Liver (tissue), 9 donors: Measurements from ENCODE around the gene LZIC. TPM values are rescaled to one million over a fixed set of nuclear protein-coding genes. Genes with fewer than 3 reads are reported as not detected.
"Not testable (repeated sequence)": the region's sequence is repeated elsewhere in the genome, so short reads cannot be mapped to it uniquely, and the experiment has no call there.

Experiments used
- DNase-seq: peaks from one replicate; pipeline ENCODE4 v3.0.0-alpha.2; 2017; ENCODE audit warnings: low spot score
- H3K27ac ChIP-seq, 2 donors: one replicate each; pipeline ENCODE4 v1.7.0; 2013; ENCODE audit warnings: inconsistent platforms in 2 of 2, low read length in 2 of 2, control low read depth in 1 of 2, low read depth in 1 of 2, mild to moderate bottlenecking in 1 of 2
- H3K27me3 ChIP-seq, 4 donors: one replicate each; pipeline versions ENCODE4 v1.6.1 to v1.7.0; 2013; ENCODE audit warnings: low read length in 3 of 4, inconsistent platforms in 1 of 4, mild to moderate bottlenecking in 1 of 4, moderate library complexity in 1 of 4; ENCODE audit not compliant: control insufficient read depth in 4 of 4, insufficient read depth in 4 of 4
- H3K36me3 ChIP-seq, 4 donors: one replicate each; pipeline versions ENCODE4 v1.6.1 to v1.7.0; 2013; ENCODE audit warnings: low read length in 3 of 4, mild to moderate bottlenecking in 3 of 4, low read depth in 1 of 4, moderate library complexity in 1 of 4; ENCODE audit not compliant: control insufficient read depth in 4 of 4, insufficient read depth in 3 of 4
- H3K4me1 ChIP-seq, 4 donors: one replicate each; pipeline versions ENCODE4 v1.6.1 to v1.7.0; 2013; ENCODE audit warnings: low read length in 3 of 4, mild to moderate bottlenecking in 3 of 4, moderate library complexity in 1 of 4; ENCODE audit not compliant: control insufficient read depth in 4 of 4, insufficient read depth in 4 of 4
- H3K4me3 ChIP-seq, 3 donors: one replicate each; pipeline versions ENCODE4 v1.6.1 to v1.7.0; 2013; ENCODE audit warnings: low read length in 3 of 3, control low read depth in 1 of 3, low read depth in 1 of 3, mild to moderate bottlenecking in 1 of 3
- H3K9ac ChIP-seq, 2 donors: one replicate each; pipeline ENCODE4 v1.7.0; 2013; ENCODE audit warnings: low read length in 2 of 2, mild to moderate bottlenecking in 2 of 2, moderate library complexity in 2 of 2, control low read depth in 1 of 2, low read depth in 1 of 2
- H3K9me3 ChIP-seq, 4 donors: one replicate each; pipeline versions ENCODE4 v1.6.1 to v1.7.0; 2013; ENCODE audit warnings: low read length in 3 of 4; ENCODE audit not compliant: control insufficient read depth in 4 of 4
- CTCF ChIP-seq: fragments of 150-350 bp; IDR thresholded peaks from 2 replicates; pipeline ENCODE4 v1.5.1; 2017; ENCODE audit warnings: improper control_type of control experiment, low read depth, low read length; ENCODE audit not compliant: missing input control
- FOXA1 ChIP-seq: IDR thresholded peaks from 2 replicates; pipeline ENCODE4 v1.6.1; 2016; ENCODE audit warnings: antibody characterized with exemption
- FOXA2 ChIP-seq: IDR thresholded peaks from 2 replicates; pipeline ENCODE4 v1.6.1; 2016; ENCODE audit warnings: antibody characterized with exemption
- GABPA ChIP-seq, 2 donors: IDR thresholded peaks in 1 of 2; conservative IDR thresholded peaks in 1 of 2; 2 replicates each; pipeline ENCODE4 v1.6.1; 2016; ENCODE audit warnings: antibody characterized with exemption in 2 of 2, mild to moderate bottlenecking in 1 of 2, moderate library complexity in 1 of 2
- HNF4A ChIP-seq, 2 donors: conservative IDR thresholded peaks; 2 replicates each; pipeline ENCODE4 v1.6.1; 2016; ENCODE audit warnings: antibody characterized with exemption in 2 of 2, mild to moderate bottlenecking in 2 of 2
- HNF4G ChIP-seq: IDR thresholded peaks from 2 replicates; pipeline ENCODE4 v1.6.1; 2016; ENCODE audit warnings: antibody characterized with exemption
- JUND ChIP-seq, 2 donors: IDR thresholded peaks; 2 replicates each; pipeline ENCODE4 v1.6.1; 2016; ENCODE audit warnings: antibody characterized with exemption in 2 of 2
- MAX ChIP-seq: IDR thresholded peaks from 2 replicates; pipeline ENCODE4 v1.6.1; 2016; ENCODE audit warnings: antibody characterized with exemption
- NR2F2 ChIP-seq: IDR thresholded peaks from 2 replicates; pipeline ENCODE4 v1.6.1; 2016; ENCODE audit warnings: antibody characterized with exemption
- RAD21 ChIP-seq, 2 donors: IDR thresholded peaks; 2 replicates each; pipeline ENCODE4 v1.6.1; 2016; ENCODE audit warnings: antibody characterized with exemption in 2 of 2, mild to moderate bottlenecking in 2 of 2
- REST ChIP-seq: IDR thresholded peaks from 2 replicates; pipeline ENCODE4 v1.6.1; 2016; ENCODE audit warnings: antibody characterized with exemption, mild to moderate bottlenecking
- RXRA ChIP-seq, 2 donors: IDR thresholded peaks; 2 replicates each; pipeline ENCODE4 v1.6.1; 2017 to 2018; ENCODE audit warnings: antibody characterized with exemption in 2 of 2, mild to moderate bottlenecking in 1 of 2
- SP1 ChIP-seq: IDR thresholded peaks from 2 replicates; pipeline ENCODE4 v1.6.1; 2018; ENCODE audit warnings: antibody characterized with exemption, mild to moderate bottlenecking
- TAF1 ChIP-seq: conservative IDR thresholded peaks from 2 replicates; pipeline ENCODE4 v1.6.1; 2016; ENCODE audit warnings: antibody characterized with exemption, mild to moderate bottlenecking
- YY1 ChIP-seq: IDR thresholded peaks from 2 replicates; pipeline ENCODE4 v1.6.1; 2016; ENCODE audit warnings: antibody characterized with exemption, mild to moderate bottlenecking
- ZBTB33 ChIP-seq: IDR thresholded peaks from 2 replicates; pipeline ENCODE4 v1.6.1; 2016; ENCODE audit warnings: antibody characterized with exemption
- WGBS: extraction: QIAGEN DNeasy Blood & Tissue Kit; methylation state at CpG from one replicate; pipeline ENCODE4 v1.1.7; 2013; 5-methylcytosine and 5-hydroxymethylcytosine counted together
- polyA plus RNA-seq, 2 donors: library from polyadenylated mRNA; stranded (reverse) in 1 of 2; unstranded in 1 of 2; fragments of 200-250 nt in 1 of 2; fragments of >200 nt in 1 of 2; fragmentation: Nextera tagmentation in 1 of 2; extraction: Ambion mirVana in 1 of 2; gene quantifications; one replicate each; pipeline versions ENCODE4 v1.2.1 to v1.2.3, GENCODE V29; 2013 to 2015
- total RNA-seq, 2 donors: library from RNA; depleted of rRNA; stranded (reverse); fragments of >200 nt; gene quantifications; one replicate each; pipeline ENCODE4 v1.2.3, GENCODE V29; 2014
- TF ChIP-seq, protein P1 (sequence below): IDR thresholded peaks from 2 replicates; pipeline ENCODE4 v1.6.1; 2016; ENCODE audit warnings: antibody characterized with exemption
- donor health status: healthy.
- donor health status: healthy.
- donor health status: healthy.
- donor health status: healthy.
- donor health status: healthy.

Gene LZIC
- total and polyA plus RNA-seq, 4 donors = 10.8 to 22.6 (median 13.8) TPM

- Histone ChIP-seq H3K4me1 (no peaks in the 10 kb centered on the region), H3K9me3 (no peaks in the 10 kb centered on the region), H3K27me3 (no peaks in the 10 kb centered on the region), H3K27ac (no peak overlapping the region), H3K4me3 (no peak overlapping the region), H3K36me3 (no peaks in the 10 kb centered on the region), H3K9ac (no peak overlapping the region)
- 93% methylated on average over 5 of the region's 5 CpGs for WGBS
- DNase-seq = no peak
- TF ChIP-seq FOXA2 (no peak), NR2F2 (no peak), RXRA (IDR thresholded peaks at IDR 0.05) (no peak)
Measured at GRCh38 chr1:9920606-9921005, 22.6 kb downstream of the LZIC start.

DNA sequence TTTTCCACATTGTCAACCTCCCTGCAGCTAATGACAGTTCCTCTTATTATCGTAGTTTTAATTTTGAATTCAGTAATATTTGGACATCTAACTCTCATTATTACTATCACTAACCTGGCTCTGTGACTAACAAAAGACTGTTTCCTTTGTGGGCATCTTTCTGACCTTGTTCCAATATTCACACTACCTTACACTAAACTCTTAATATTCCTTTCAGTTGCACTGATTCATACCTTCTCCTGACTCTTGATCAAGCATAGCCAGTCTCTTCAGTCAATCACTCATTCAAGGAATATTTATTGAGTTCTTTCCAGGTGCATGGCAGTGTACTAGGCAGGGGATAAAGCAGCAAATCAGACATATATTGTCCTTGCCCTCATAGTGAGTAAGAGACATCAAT lies 25.3 kb downstream of the LZIC start:
- no peaks in the 10 kb centered on the region for H3K9me3 ChIP-seq
- H3K4me1 ChIP-seq = peaks cover 0 to 6% (median 4%) of the 10 kb centered on the region in 4 donors
- 82% methylated on average over 1 of the region's 1 CpG for WGBS
- no peaks in the 10 kb centered on the region for H3K27me3 ChIP-seq
- H3K4me3 ChIP-seq = no peak overlapping the region
- H3K36me3 ChIP-seq = no peaks in the 10 kb centered on the region
- no peak for DNase-seq
- no peak overlapping the region for H3K9ac ChIP-seq
- TF ChIP-seq RAD21 (IDR thresholded peaks at IDR 0.05) (no peak), HNF4G (no peak), GABPA (IDR thresholded peaks at IDR 0.05 in 1 of 2, conservative IDR thresholded peaks at IDR 0.05 in 1 of 2) (no peak), ZBTB33 (no peak), HNF4A (conservative IDR thresholded peaks at IDR 0.05) (no peak)
- TF ChIP-seq, protein P1, sequence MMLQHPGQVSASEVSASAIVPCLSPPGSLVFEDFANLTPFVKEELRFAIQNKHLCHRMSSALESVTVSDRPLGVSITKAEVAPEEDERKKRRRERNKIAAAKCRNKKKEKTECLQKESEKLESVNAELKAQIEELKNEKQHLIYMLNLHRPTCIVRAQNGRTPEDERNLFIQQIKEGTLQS = no peak
- H3K27ac ChIP-seq = no peak overlapping the region

DNA sequence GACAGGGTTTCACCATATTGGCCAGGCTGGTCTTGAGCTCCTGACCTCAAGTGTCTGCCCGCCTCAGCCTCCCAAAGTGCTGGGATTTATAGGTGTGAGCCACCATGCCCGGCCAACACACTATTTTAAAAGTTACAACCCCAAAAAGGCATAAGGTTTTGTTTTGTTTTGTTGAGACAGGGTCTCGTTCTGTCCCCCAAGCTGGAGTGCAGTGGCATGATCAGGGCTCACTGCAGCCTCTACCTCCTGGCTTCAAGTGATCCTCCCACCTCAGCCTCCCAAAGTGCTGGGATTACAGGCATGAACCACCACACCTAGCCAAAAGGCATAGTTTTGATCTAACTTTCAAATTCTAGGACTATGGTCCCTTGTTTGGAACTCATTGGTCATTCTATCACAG lies 25.7 kb downstream of the LZIC start:
- H3K4me3 ChIP-seq, H3K9ac ChIP-seq, H3K27me3 ChIP-seq, H3K27ac ChIP-seq, H3K36me3 ChIP-seq, H3K4me1 ChIP-seq, H3K9me3 ChIP-seq, DNase-seq: not testable (repeated sequence)
- WGBS = 94% methylated on average over 3 of the region's 3 CpGs

- Histone ChIP-seq H3K9ac (no peak overlapping the region), H3K4me1 (peaks cover 0 to 12% (median 4%) of the 10 kb centered on the region in 4 donors), H3K9me3 (no peaks in the 10 kb centered on the region), H3K27me3 (no peaks in the 10 kb centered on the region), H3K27ac (no peak overlapping the region), H3K36me3 (no peaks in the 10 kb centered on the region), H3K4me3 (no peak overlapping the region)
- 92% methylated on average over 2 of the region's 2 CpGs for WGBS
- DNase-seq = no peak
- TF ChIP-seq RAD21 (IDR thresholded peaks at IDR 0.05) = no peak
- TF ChIP-seq, protein P1 = no peak
- no peak for TF ChIP-seq JUND (IDR thresholded peaks at IDR 0.05)
- TF ChIP-seq CTCF = no peak
- no peak for TF ChIP-seq RXRA (IDR thresholded peaks at IDR 0.05)
- TF ChIP-seq GABPA (IDR thresholded peaks at IDR 0.05 in 1 of 2, conservative IDR thresholded peaks at IDR 0.05 in 1 of 2) = no peak
- TF ChIP-seq SP1 = no peak
- TF ChIP-seq REST = no peak
- TF ChIP-seq YY1 = no peak
- no peak for TF ChIP-seq MAX
- no peak for TF ChIP-seq HNF4G
- no peak for TF ChIP-seq TAF1
- no peak for TF ChIP-seq FOXA1
- no peak for TF ChIP-seq NR2F2
Measured at GRCh38 chr1:9916452-9916851, 26.7 kb downstream of the LZIC start.
